WTC11 (cell line): ENCODE measurements around the gene NOXO1. TPM values are rescaled to one million over a fixed set of nuclear protein-coding genes. Genes with fewer than 3 reads are reported as not detected.

Experiments
- CBFB ChIP-seq: sonication (generic); formaldehyde crosslinking; IDR thresholded peaks from 2 replicates; pipeline ENCODE4 v1.8.1; 2022; ENCODE audit warnings: mild to moderate bottlenecking, low read depth, missing genetic modification reagents
- CREB1 ChIP-seq: sonication (generic); formaldehyde crosslinking; IDR thresholded peaks from 2 replicates; pipeline ENCODE4 v1.8.0; 2023; ENCODE audit warnings: mild to moderate bottlenecking, missing genetic modification reagents
- ESRRA ChIP-seq: sonication (generic); formaldehyde crosslinking; IDR thresholded peaks from 2 replicates; pipeline ENCODE4 v1.8.1; 2022; ENCODE audit warnings: mild to moderate bottlenecking, missing genetic modification reagents, borderline replicate concordance
- ETV6 ChIP-seq: sonication (generic); formaldehyde crosslinking; IDR thresholded peaks from 2 replicates; pipeline ENCODE4 v1.8.1; 2022; ENCODE audit warnings: mild to moderate bottlenecking, missing genetic modification reagents
- MYBL2 ChIP-seq: sonication (generic); formaldehyde crosslinking; IDR thresholded peaks from 2 replicates; pipeline ENCODE4 v1.8.1; 2023; ENCODE audit warnings: mild to moderate bottlenecking, moderate library complexity, missing genetic modification reagents
- PRRX2 ChIP-seq: fragments of 250-450 bp; sonication (Bioruptor Pico); IDR thresholded peaks from 2 replicates; pipeline ENCODE4 v1.8.0; 2021; ENCODE audit warnings: mild to moderate bottlenecking
- SP1 ChIP-seq: sonication (generic); formaldehyde crosslinking; conservative IDR thresholded peaks from 2 replicates; pipeline ENCODE4 v1.8.1; 2022; ENCODE audit warnings: missing genetic modification reagents
- ZBTB21 ChIP-seq: sonication (generic); formaldehyde crosslinking; IDR thresholded peaks from 2 replicates; pipeline ENCODE4 v1.8.1; 2023; ENCODE audit warnings: mild to moderate bottlenecking, missing genetic modification reagents, borderline replicate concordance
- ZNF263 ChIP-seq: sonication (generic); formaldehyde crosslinking; IDR thresholded peaks from 2 replicates; pipeline ENCODE4 v1.8.1; 2022; ENCODE audit warnings: low read depth, mild to moderate bottlenecking, moderate library complexity, missing genetic modification reagents
- total RNA-seq: library from RNA; stranded (reverse); gene quantifications from 3 replicates; pipeline ENCODE4 v1.2.3, GENCODE V29; 2021
- TF ChIP-seq, protein P1 (sequence below): fragments of 250-450 bp; sonication (Bioruptor Pico); IDR thresholded peaks from 2 replicates; pipeline ENCODE4 v1.9.0; 2021; ENCODE audit warnings: moderate library complexity, mild to moderate bottlenecking, inconsistent platforms, borderline replicate concordance
- TF ChIP-seq, protein P2 (sequence below): fragments of 250-450 bp; sonication (Bioruptor Pico); IDR thresholded peaks from 2 replicates; pipeline ENCODE4 v1.9.0; 2021; ENCODE audit warnings: mild to moderate bottlenecking
- TF ChIP-seq, protein P3 (sequence below): sonication (generic); formaldehyde crosslinking; IDR thresholded peaks from 2 replicates; pipeline ENCODE4 v1.8.0; 2022; ENCODE audit warnings: mild to moderate bottlenecking, missing genetic modification reagents
- TF ChIP-seq, protein P4 (sequence below): sonication (generic); formaldehyde crosslinking; conservative IDR thresholded peaks from 2 replicates; pipeline ENCODE4 v1.8.1; 2023; ENCODE audit warnings: mild to moderate bottlenecking, low read depth, missing genetic modification reagents, moderate library complexity
- TF ChIP-seq, protein P5 (sequence below): fragments of 250-450 bp; sonication (Bioruptor Pico); conservative IDR thresholded peaks from 2 replicates; pipeline ENCODE4 v1.9.0; 2021; ENCODE audit warnings: mild to moderate bottlenecking
- TF ChIP-seq, protein P6 (sequence below): sonication (generic); formaldehyde crosslinking; IDR thresholded peaks from 2 replicates; pipeline ENCODE4 v1.8.1; 2023; ENCODE audit warnings: mild to moderate bottlenecking, missing genetic modification reagents, borderline replicate concordance
- TF ChIP-seq, protein P7 (sequence below): sonication (generic); formaldehyde crosslinking; IDR thresholded peaks from 2 replicates; pipeline ENCODE4 v1.8.0; 2022; ENCODE audit warnings: mild to moderate bottlenecking, missing genetic modification reagents
- TF ChIP-seq, protein P8 (sequence below): sonication (generic); formaldehyde crosslinking; IDR thresholded peaks from 2 replicates; pipeline ENCODE4 v1.8.1; 2023; ENCODE audit warnings: mild to moderate bottlenecking, missing genetic modification reagents, moderate library complexity

The NOXO1 gene
- total RNA-seq, 1 experiment from 2014 or later = 5.7 TPM

DNA sequence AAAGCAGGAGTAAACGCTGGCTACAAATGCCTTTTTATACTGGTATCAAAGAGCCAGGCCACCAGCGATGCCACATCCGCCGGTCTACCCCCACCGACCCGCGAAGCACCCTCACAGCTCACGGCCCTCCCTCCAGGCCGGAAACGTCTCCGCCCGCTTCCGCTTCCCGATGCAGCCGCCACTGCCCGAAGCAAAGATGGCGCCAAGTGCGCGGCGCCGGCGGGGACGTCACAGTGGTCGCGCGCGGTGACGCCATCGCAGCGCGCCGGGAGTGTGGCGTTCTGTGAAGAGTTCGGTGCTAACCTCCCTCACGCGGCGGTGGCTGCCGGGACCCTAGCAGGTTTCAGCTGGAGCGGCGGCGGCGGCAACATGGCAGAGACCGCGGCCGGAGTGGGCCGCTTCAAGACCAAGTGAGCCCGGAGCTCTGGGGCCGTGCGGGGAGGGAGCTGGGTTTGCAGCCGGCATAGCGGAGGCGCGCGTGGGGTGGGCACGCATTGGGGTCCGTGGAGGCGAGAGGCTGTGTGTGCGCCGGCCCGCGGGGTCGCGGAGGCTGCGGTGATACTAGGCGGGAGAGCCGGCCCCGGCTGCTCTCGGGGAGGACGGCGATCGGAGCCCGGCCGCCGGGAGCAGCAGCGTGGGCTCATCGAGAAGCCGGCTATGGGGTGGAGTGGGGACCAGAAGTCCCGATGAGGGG lies 9.3 kb downstream of the NOXO1 start, which contains the start of gene TBL3 (continued):
- TF ChIP-seq, protein P1, sequence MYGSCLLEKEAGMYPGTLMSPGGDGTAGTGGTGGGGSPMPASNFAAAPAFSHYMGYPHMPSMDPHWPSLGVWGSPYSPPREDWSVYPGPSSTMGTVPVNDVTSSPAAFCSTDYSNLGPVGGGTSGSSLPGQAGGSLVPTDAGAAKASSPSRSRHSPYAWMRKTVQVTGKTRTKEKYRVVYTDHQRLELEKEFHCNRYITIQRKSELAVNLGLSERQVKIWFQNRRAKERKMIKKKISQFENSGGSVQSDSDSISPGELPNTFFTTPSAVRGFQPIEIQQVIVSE = no peak
- TF ChIP-seq, protein P2, sequence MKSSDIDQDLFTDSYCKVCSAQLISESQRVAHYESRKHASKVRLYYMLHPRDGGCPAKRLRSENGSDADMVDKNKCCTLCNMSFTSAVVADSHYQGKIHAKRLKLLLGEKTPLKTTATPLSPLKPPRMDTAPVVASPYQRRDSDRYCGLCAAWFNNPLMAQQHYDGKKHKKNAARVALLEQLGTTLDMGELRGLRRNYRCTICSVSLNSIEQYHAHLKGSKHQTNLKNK = no peak
- 0 out of 2 replicates have a peak, but pooled peaks have one; percentile 16 for TF ChIP-seq ZNF263
- no peak for TF ChIP-seq ESRRA
- TF ChIP-seq CBFB (CRISPR knock-in tag) = peak; percentile 99
- TF ChIP-seq, protein P3, sequence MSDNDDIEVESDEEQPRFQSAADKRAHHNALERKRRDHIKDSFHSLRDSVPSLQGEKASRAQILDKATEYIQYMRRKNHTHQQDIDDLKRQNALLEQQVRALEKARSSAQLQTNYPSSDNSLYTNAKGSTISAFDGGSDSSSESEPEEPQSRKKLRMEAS (CRISPR knock-in tag) = peak; percentile 93
- peak; percentile 45; the same call in 1 of the 2 replicates for TF ChIP-seq MYBL2 (CRISPR knock-in tag)
- TF ChIP-seq, protein P4, sequence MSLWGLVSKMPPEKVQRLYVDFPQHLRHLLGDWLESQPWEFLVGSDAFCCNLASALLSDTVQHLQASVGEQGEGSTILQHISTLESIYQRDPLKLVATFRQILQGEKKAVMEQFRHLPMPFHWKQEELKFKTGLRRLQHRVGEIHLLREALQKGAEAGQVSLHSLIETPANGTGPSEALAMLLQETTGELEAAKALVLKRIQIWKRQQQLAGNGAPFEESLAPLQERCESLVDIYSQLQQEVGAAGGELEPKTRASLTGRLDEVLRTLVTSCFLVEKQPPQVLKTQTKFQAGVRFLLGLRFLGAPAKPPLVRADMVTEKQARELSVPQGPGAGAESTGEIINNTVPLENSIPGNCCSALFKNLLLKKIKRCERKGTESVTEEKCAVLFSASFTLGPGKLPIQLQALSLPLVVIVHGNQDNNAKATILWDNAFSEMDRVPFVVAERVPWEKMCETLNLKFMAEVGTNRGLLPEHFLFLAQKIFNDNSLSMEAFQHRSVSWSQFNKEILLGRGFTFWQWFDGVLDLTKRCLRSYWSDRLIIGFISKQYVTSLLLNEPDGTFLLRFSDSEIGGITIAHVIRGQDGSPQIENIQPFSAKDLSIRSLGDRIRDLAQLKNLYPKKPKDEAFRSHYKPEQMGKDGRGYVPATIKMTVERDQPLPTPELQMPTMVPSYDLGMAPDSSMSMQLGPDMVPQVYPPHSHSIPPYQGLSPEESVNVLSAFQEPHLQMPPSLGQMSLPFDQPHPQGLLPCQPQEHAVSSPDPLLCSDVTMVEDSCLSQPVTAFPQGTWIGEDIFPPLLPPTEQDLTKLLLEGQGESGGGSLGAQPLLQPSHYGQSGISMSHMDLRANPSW (CRISPR knock-in tag) = no peak
- TF ChIP-seq, protein P5, sequence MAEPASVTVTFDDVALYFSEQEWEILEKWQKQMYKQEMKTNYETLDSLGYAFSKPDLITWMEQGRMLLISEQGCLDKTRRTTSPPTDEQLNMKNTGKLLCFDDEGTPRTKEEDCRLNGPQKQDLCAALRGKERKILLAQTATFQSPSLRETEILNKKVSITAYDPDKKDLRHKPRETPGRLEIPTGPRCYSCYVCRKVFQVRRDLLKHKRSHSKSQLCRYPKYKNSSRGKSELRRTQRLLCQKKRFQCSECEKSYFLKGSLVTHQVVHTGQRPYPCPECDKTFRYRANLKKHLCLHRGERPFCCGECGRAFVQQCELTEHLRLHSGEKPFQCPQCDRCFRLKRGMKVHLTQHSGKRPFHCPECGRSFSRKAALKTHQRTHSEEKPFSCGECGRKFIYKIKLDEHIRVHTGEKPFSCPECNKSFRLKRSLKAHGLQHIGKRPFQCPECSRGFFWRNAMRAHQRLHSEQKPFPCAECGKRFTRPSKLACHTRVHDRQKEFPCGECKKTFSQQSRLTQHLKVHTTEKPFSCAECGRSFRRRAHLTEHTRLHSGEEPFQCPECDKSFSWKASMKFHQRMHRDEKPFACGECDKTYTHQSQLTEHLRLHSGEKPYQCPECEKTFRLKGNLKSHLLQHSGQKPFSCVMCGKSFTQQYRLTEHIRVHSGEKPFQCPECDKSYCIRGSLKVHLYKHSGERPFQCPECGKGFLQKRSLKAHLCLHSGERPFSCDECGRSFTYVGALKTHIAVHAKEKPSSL (CRISPR knock-in tag) = no peak
- TF ChIP-seq, protein P6, sequence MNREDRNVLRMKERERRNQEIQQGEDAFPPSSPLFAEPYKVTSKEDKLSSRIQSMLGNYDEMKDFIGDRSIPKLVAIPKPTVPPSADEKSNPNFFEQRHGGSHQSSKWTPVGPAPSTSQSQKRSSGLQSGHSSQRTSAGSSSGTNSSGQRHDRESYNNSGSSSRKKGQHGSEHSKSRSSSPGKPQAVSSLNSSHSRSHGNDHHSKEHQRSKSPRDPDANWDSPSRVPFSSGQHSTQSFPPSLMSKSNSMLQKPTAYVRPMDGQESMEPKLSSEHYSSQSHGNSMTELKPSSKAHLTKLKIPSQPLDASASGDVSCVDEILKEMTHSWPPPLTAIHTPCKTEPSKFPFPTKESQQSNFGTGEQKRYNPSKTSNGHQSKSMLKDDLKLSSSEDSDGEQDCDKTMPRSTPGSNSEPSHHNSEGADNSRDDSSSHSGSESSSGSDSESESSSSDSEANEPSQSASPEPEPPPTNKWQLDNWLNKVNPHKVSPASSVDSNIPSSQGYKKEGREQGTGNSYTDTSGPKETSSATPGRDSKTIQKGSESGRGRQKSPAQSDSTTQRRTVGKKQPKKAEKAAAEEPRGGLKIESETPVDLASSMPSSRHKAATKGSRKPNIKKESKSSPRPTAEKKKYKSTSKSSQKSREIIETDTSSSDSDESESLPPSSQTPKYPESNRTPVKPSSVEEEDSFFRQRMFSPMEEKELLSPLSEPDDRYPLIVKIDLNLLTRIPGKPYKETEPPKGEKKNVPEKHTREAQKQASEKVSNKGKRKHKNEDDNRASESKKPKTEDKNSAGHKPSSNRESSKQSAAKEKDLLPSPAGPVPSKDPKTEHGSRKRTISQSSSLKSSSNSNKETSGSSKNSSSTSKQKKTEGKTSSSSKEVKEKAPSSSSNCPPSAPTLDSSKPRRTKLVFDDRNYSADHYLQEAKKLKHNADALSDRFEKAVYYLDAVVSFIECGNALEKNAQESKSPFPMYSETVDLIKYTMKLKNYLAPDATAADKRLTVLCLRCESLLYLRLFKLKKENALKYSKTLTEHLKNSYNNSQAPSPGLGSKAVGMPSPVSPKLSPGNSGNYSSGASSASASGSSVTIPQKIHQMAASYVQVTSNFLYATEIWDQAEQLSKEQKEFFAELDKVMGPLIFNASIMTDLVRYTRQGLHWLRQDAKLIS (CRISPR knock-in tag) = no peak
- peak; percentile 90 for TF ChIP-seq ETV6 (CRISPR knock-in tag)
- TF ChIP-seq CREB1 (CRISPR knock-in tag) = peak; percentile 99
- TF ChIP-seq, protein P7, sequence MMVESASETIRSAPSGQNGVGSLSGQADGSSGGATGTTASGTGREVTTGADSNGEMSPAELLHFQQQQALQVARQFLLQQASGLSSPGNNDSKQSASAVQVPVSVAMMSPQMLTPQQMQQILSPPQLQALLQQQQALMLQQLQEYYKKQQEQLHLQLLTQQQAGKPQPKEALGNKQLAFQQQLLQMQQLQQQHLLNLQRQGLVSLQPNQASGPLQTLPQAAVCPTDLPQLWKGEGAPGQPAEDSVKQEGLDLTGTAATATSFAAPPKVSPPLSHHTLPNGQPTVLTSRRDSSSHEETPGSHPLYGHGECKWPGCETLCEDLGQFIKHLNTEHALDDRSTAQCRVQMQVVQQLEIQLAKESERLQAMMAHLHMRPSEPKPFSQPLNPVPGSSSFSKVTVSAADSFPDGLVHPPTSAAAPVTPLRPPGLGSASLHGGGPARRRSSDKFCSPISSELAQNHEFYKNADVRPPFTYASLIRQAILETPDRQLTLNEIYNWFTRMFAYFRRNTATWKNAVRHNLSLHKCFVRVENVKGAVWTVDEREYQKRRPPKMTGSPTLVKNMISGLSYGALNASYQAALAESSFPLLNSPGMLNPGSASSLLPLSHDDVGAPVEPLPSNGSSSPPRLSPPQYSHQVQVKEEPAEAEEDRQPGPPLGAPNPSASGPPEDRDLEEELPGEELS = peak; percentile 90; the same call in 1 of the 2 replicates
- peak; percentile 99 for TF ChIP-seq SP1 (CRISPR knock-in tag)
- peak; percentile 93; the same call in 1 of the 2 replicates for TF ChIP-seq ZBTB21
- TF ChIP-seq, protein P8, sequence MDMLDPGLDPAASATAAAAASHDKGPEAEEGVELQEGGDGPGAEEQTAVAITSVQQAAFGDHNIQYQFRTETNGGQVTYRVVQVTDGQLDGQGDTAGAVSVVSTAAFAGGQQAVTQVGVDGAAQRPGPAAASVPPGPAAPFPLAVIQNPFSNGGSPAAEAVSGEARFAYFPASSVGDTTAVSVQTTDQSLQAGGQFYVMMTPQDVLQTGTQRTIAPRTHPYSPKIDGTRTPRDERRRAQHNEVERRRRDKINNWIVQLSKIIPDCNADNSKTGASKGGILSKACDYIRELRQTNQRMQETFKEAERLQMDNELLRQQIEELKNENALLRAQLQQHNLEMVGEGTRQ = peak; percentile 68
- TF ChIP-seq PRRX2 (CRISPR knock-in tag) = no peak
- TF ChIP-seq, all 79 proteins: peak for 31
